ENCODE data around the gene U2AF1L4.

- TF ChIP-seq CTCF (IDR thresholded peaks at IDR 0.05; ENCODE audit: extremely low read depth in 1 of 2, insufficient read depth in 1 of 2, low read depth in 1 of 2, low read length in 2 of 2) (no peak), POLR2A (IDR thresholded peaks at IDR 0.05; ENCODE audit: low read depth, low read length) (no peak), POLR2AphosphoS5 (IDR thresholded peaks at IDR 0.05; ENCODE audit: insufficient read depth, low read depth, low read length) (no peak), MAX (IDR thresholded peaks at IDR 0.05; ENCODE audit: insufficient read depth, insufficient read length) (no peak)
These were observed 9.9 kb upstream of the U2AF1L4 start for GRCh38 chr19:35755131-35755549.
